Fibroblast of lung (primary cell): Measurements from ENCODE around the gene YIF1A.

ENCODE experiments used
- EZH2 ChIP-seq: IDR thresholded peaks from 2 replicates; pipeline ENCODE4 v1.5.1; 2012; ENCODE audit warnings: low read length, control low read depth, mild to moderate bottlenecking; ENCODE audit errors: missing control alignments
- TF ChIP-seq, protein P1 (sequence below), 2 donors: IDR thresholded peaks in 1 of 2; conservative IDR thresholded peaks in 1 of 2; 1 replicate in 1 of 2; 2 replicates in 1 of 2; pipeline ENCODE4 v1.5.1; 2011 to 2012; ENCODE audit warnings: low read length in 2 of 2, control low read depth in 1 of 2, inconsistent platforms in 1 of 2, low read depth in 1 of 2, mild to moderate bottlenecking in 1 of 2

GRCh38 chr11:66315498-66315885 lies 26.5 kb upstream of the YIF1A start:
- TF ChIP-seq, protein P1, sequence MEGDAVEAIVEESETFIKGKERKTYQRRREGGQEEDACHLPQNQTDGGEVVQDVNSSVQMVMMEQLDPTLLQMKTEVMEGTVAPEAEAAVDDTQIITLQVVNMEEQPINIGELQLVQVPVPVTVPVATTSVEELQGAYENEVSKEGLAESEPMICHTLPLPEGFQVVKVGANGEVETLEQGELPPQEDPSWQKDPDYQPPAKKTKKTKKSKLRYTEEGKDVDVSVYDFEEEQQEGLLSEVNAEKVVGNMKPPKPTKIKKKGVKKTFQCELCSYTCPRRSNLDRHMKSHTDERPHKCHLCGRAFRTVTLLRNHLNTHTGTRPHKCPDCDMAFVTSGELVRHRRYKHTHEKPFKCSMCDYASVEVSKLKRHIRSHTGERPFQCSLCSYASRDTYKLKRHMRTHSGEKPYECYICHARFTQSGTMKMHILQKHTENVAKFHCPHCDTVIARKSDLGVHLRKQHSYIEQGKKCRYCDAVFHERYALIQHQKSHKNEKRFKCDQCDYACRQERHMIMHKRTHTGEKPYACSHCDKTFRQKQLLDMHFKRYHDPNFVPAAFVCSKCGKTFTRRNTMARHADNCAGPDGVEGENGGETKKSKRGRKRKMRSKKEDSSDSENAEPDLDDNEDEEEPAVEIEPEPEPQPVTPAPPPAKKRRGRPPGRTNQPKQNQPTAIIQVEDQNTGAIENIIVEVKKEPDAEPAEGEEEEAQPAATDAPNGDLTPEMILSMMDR (conservative IDR thresholded peaks at IDR 0.05 in 1 of 2, IDR thresholded peaks at IDR 0.05 in 1 of 2; ENCODE audit: low read depth in 1 of 2, low read length in 2 of 2), result no peak
- TF ChIP-seq EZH2, result no peak
